ENCODE data around the gene PSMA7.

PSMA7 gene

GRCh38 chr20:62143081-62143956, at the start of gene PSMA7, which contains the start of gene SS18L1:
Gene PSMA7 (minus strand): TSS chr20:62143394. CDS start chr20:62143303, 91 bp downstream.
Gene SS18L1 (plus strand): TSS chr20:62143769. CDS start chr20:62143821, 52 bp downstream.
- peak; percentile 89 for DNase-seq

- DNase-seq = no peak
Observed at GRCh38 chr20:62192635-62193034, 49.4 kb upstream of the PSMA7 start.

GRCh38 chr20:62191781-62192559, 48.8 kb upstream of the PSMA7 start:
- DNase-seq = no peak

- no peak for DNase-seq
Observed at GRCh38 chr20:62190639-62191411, 47.6 kb upstream of the PSMA7 start.

GRCh38 chr20:62186887-62187866, 44.0 kb upstream of the PSMA7 start:
- DNase-seq = no peak

- no peak for DNase-seq
Observed at GRCh38 chr20:62186096-62186426, 42.9 kb upstream of the PSMA7 start.

GRCh38 chr20:62183426-62184142, 40.4 kb upstream of the PSMA7 start:
- no peak for DNase-seq

GRCh38 chr20:62182469-62183425, 39.6 kb upstream of the PSMA7 start, which contains the start of gene MTG2:
Gene MTG2 (plus strand): TSS chr20:62183028. CDS start chr20:62193421, 10,393 bp downstream.
- peak; percentile 96 for DNase-seq

- no peak for DNase-seq
Observed at GRCh38 chr20:62181808-62182207, 38.6 kb upstream of the PSMA7 start.

GRCh38 chr20:62179162-62179504, 35.9 kb upstream of the PSMA7 start:
- DNase-seq = no peak

- DNase-seq = no peak
Observed at GRCh38 chr20:62178316-62179161, 35.3 kb upstream of the PSMA7 start.

GRCh38 chr20:62177307-62177706, 34.1 kb upstream of the PSMA7 start:
- no peak for DNase-seq

GRCh38 chr20:62176866-62177265, 33.7 kb upstream of the PSMA7 start:
- no peak for DNase-seq

- DNase-seq = no peak
Observed at GRCh38 chr20:62175711-62176110, 32.5 kb upstream of the PSMA7 start.

- DNase-seq = no peak
Observed at GRCh38 chr20:62174870-62175624, 31.9 kb upstream of the PSMA7 start.

GRCh38 chr20:62174021-62174804, 31.0 kb upstream of the PSMA7 start:
- no peak for DNase-seq

- no peak for DNase-seq
Observed at GRCh38 chr20:62172666-62173065, 29.5 kb upstream of the PSMA7 start.
